Measurements from ENCODE around the gene PLPPR3.

DNA sequence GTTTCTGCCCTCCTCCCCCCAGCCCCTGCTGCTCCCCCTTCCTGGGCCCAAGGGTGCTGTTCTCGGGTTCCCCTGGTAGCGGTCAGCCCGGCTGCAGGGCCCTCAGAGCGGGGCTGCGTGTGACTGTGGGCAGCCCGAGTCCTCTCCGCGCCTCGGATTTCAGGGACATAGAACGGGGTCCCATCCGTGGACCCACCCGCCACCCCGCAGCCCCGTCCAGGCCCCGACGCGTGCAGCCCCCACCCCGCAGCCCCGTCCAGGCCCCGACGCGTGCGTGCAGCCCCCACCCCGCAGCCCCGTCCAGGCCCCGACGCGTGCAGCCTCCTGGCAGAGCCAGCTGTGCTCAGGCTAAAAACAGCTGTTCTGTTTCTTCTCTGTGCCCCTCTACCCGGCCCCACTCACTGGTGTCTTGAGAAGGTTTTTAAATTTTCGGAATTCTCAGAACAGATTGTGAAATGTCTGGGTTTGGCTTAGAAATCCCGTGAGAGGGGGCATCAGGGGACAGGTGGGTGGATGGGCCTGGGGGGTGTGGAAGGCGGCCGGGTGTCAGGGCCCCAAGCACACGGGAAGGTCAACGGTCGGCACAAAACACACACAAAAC, 13.6 kb upstream of the PLPPR3 start:
- no peak for TF ChIP-seq ZNF384 (IDR thresholded peaks at IDR 0.05)
- TF ChIP-seq BHLHE40 (IDR thresholded peaks at IDR 0.05; ENCODE audit: borderline replicate concordance), result no peak
- no peak for TF ChIP-seq FOXK2 (IDR thresholded peaks at IDR 0.05)
- TF ChIP-seq NFRKB (IDR thresholded peaks at IDR 0.05), result no peak
- no peak for TF ChIP-seq FOXA1 (IDR thresholded peaks at IDR 0.05)
- TF ChIP-seq FOXM1 (IDR thresholded peaks at IDR 0.05; ENCODE audit: borderline replicate concordance), result no peak
- TF ChIP-seq ARNT (IDR thresholded peaks at IDR 0.05), result no peak
- TF ChIP-seq SUZ12 (IDR thresholded peaks at IDR 0.05), result no peak
- no peak for TF ChIP-seq PKNOX1 (IDR thresholded peaks at IDR 0.05)
- TF ChIP-seq ELF4 (IDR thresholded peaks at IDR 0.05), result no peak
- TF ChIP-seq SP1 (IDR thresholded peaks at IDR 0.05), result no peak
- no peak for TF ChIP-seq HDGF (IDR thresholded peaks at IDR 0.05; ENCODE audit: borderline replicate concordance)
